HepG2 (cell line): ENCODE results near the gene SRRM4.

Source experiments
- ZNF274 ChIP-seq: sonication (generic); formaldehyde crosslinking; IDR thresholded peaks from 2 replicates; pipeline ENCODE4 v1.5.1; 2020; ENCODE audit warnings: mild to moderate bottlenecking, missing genetic modification reagents
- ZNF713 ChIP-seq: sonication (generic); formaldehyde crosslinking; IDR thresholded peaks from 2 replicates; pipeline ENCODE4 v1.4.0; 2020; ENCODE audit warnings: mild to moderate bottlenecking, missing genetic modification reagents

- no peak for TF ChIP-seq ZNF713
- TF ChIP-seq ZNF274 (CRISPR knock-in tag): no peak
Observed at GRCh38 chr12:119088685-119089379, 107.5 kb downstream of the SRRM4 start.
